HG02798 (cell line): ENCODE measurements around the gene NCL.
"Not testable (repeated sequence)": the region's sequence is repeated elsewhere in the genome, so short reads cannot be mapped to it uniquely, and the experiment has no call there.

Source experiments
- ATAC-seq: cut with Tn5 transposase; IDR thresholded peaks from one replicate; pipeline ENCODE4 v1.9.1; 2021; ENCODE audit warnings: mild to moderate bottlenecking; ENCODE audit not compliant: unreplicated experiment, poor library complexity

NCL gene

DNA sequence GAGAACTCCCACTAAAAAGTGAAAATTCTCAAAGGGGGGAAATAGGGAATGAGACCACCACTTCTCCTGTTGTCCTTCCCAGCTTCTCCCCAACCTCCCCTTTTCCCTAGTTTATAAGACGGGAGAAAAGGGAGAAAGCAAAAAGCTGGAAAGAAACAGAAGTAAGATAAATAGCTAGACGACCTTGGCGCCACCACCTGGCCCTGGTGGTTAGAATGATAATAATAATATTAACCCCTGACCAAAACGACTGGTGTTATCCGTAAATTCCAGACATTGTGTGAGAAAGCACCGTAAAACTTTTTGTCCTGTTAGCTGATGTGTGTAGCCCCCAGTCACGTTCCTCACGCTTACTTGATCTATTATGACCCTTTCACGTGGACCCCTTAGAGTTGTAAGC lies 56.0 kb downstream of the NCL start:
- not testable (repeated sequence) for ATAC-seq

DNA sequence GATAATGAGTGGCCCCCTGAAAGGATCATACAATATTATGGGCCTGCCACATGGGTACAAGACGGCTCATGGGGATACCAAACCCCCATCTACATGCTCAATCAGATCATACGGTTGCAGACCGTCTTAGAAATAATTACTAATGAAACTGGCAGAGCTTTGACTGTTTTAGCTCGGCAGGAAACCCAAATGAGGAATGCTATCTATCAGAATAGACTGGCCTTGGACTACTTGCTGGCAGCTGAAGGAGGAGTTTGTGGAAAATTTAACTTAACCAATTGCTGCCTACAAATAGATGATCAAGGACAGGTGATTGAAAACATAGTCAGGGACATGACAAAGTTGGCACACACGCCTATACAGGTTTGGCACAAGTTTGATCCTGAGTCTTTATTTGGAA lies 56.6 kb downstream of the NCL start:
- not testable (repeated sequence) for ATAC-seq

DNA sequence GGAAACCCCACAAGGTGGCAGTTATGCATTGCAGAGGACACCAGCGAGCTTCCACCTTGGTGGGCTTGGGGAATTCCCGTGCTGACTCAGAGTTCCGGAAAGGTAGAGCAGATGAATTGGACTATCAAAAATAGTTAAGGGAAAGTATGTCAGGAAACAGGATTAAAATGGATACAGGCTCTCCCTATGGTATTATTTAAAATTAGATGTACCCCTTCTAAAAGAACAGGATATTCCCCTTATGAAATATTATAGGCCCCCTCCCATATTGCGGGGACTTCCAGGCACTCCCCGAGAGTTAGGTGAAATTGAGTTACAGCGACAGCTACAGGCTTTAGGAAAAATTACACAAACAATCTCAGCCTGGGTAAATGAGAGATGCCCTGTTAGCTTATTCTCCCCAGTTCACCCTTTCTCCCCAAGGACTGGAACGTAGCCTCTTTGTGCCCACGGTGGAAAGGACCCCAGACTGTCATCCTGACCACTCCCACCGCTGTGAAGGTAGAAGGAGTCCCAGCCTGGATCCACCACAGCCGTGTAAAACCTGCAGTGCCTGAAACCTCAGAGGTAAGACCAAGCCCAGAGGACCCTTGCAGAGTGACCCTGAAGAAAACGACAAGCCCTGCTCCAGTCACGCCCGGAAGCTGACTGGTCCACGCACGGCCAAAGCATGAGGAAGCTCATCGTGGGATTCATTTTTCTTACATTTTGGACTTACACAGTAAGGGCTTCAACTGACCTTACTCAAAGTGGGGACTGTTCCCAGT lies 58.5 kb downstream of the NCL start:
- ATAC-seq: not testable (repeated sequence)

DNA sequence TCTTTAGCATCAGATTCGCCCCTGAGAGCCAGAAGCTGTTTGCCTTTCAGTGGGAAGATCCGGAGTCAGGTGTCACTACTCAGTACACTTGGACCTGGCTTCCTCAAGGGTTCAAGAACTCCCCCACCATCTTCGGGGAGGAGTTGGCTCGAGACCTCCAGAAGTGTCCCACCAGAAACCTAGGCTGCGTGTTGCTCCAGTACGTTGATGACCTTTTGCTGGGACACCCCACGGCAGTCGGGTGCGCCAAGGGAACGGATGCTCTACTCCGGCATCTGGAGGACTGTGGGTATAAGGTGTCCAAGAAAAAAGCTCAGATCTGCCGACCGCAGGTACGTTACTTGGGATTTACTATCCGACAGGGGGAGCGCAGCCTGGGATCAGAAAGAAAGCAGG lies 60.1 kb downstream of the NCL start:
- ATAC-seq: not testable (repeated sequence)
